ENCODE data around the gene EXOC3L4. TPM values are rescaled to one million over a fixed set of nuclear protein-coding genes. Genes with fewer than 3 reads are reported as not detected.
"Not testable (repeated sequence)": the region's sequence is repeated elsewhere in the genome, so short reads cannot be mapped to it uniquely, and the experiment has no call there.

EXOC3L4 gene
- polyA plus RNA-seq, 1 donor, result 0.80 TPM

DNA sequence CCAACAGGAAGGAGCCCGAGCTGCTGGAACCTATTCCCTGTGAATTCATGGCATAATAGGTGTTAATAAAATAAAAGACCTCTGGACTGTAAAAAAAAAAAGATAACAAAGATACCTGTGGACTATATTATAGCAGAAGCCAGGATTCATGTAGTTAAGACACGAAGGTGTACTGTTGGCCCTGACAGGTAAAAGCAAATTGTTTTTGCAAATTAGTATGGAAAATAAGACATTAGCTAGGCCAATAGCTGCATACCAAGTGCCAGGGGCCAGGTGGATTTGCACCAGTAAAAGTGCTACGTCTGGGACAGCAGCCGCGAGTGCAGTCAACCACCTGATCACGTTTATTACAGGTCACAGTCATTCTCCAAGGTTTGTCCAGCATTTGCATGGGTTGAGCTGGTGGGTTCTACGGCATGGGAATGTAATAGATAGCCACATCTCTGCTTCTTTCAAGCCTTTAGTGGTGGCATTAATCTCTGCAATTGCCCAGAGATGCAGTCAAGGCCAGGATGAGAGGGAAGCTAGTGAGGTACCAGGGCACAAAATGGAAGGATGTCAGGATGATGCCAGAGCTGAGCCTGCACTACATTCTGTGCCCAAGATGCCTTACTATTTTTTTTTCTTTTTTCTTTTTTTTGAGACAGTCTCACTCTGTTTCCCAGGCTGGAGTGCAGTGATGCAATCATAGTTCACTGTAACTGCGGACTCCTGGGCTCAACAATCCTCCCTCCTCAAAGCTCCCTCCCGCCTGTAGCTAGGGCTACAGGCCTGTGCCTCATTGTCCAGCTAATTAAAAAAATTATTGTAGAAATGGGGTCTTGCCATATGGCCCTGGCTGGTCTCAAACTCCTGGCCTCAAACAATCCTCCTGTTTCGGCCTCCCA lies 55.1 kb downstream of the EXOC3L4 start:
- no peak for DNase-seq (ENCODE audit: low read depth)

DNA sequence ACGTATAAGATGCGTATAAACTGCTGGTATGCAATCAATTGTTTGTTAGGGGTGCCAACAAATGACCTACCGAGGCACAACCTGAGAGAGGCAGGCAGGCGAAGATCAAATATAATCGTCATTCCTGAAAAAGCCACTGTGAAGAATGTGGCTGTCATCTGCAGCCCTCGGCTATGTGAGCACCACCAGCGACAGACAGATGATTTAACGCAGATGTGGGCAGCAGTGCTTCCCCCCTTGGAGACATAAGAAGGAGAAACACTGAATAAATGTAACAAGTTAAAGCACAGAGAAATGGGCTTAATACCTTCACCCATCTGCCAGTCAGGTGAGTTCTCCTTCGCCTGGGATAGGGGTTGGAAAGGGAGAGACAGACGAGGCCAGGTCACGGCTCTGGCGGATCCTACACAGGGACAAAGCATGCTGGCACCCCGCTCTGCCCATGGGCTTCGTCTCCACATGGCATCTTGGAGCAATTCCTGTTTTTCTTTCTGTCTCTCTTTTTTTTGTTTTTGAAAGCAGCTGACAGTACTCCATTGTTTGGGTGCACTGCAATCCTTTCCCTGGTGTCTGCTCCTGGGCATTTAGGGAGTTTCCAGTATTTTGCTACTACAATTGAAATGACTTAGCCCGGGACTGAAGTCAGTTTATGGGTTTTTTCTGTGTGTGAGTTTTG lies 56.9 kb downstream of the EXOC3L4 start:
- DNase-seq (ENCODE audit: low read depth), result no peak

DNA sequence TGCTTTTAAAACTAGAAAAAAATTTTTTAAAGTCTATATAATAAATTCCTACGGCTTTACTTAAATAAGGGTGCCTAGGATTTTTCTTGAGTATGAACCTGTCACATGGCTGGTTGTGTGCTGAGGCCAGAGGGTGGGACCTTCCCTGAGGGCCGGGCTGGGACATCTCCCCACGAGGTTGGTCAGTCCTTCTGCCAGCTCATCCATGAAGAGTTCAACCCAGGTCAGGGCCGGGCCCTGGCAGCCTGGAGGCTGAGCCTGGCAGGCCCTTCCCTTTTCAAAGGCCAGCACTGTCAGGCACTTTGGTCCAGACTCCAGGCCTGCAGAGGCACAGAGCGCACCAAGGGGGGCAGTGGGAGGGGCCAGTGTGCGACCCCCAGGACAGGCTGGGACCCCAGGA lies 60.5 kb downstream of the EXOC3L4 start:
- DNase-seq (ENCODE audit: low read depth), result no peak

DNA sequence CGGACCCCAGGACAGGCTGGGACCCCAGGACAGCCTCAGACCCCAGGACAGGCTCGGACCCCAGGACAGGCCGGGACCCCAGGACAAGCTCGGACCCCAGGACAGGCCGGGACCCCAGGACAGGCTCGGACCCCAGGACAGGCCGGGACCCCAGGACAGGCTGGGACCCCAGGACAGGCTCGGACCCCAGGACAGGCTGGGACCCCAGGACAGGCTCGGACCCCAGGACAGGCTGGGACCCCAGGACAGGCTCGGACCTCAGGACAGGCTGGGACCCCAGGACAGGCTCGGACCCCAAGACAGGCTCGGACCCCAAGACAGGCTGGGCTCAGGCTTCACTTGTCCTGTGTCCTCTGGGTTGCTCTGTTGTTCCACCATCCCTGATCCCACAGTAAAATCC lies 60.9 kb downstream of the EXOC3L4 start:
- not testable (repeated sequence) for DNase-seq (ENCODE audit: low read depth)

DNA sequence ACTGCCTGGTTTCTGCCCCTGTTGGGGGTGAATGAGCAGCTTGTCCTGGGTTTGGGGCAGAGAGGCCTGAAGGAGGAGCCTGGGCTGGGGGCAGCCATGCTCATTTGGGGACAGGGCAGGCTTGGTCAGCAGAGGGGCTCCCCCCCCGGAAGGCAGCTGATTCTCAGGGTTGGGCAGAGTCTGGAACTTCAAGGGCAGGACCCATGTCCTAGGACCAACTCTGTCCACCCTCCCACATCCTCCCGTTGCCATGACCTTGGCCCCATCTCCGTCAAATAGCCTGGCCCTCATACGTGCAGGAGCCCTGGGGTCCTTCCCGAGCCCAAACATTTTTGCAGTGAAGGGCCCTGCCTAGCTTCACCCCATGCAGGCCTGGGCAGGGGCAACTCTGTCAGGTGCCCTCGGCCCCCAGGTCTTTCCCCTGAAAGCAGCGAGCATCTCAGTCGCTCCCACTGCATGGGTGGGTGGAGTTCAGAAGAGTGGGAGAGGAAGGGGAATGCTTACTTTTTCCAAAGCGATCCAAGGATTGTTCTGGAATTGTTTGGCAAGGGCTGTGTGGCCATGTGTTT lies 61.4 kb downstream of the EXOC3L4 start:
- no peak for DNase-seq (ENCODE audit: low read depth)

DNA sequence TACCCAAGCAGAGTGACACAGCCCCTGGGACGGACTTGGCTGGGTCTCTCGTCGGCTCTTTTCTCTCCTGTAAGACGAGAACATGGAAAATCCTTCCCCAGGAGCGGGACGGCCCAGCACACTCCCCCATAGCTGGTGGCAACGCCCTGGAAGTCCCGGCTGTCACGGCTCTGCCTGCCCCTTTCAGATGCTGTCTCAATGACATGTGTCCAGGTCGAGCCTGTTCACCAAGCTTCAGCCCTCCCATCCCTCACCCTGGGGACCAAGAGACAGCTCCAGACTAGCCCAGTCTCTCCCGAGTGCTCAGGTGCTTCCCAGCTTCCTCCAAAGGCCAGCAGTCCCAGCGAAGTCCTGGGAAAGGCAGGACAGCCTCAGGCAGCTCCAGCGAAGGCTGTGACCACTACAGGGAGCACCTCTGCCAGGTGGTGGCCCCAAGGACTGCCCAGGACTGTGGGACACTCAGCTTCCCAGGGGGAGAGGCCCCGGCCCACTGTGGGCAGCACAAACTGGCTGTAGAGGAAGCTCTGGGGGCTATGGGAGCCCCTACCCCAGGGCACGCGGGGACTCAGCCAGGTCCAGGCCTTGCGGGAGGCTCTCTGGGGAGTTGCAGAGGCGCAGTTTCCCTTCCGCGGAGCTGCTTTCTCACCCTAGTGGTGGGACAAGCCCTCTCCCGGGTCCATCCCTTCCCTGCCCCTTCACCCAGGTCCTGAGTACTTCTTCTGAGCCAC lies 62.3 kb downstream of the EXOC3L4 start:
- no peak for DNase-seq (ENCODE audit: low read depth)

DNA sequence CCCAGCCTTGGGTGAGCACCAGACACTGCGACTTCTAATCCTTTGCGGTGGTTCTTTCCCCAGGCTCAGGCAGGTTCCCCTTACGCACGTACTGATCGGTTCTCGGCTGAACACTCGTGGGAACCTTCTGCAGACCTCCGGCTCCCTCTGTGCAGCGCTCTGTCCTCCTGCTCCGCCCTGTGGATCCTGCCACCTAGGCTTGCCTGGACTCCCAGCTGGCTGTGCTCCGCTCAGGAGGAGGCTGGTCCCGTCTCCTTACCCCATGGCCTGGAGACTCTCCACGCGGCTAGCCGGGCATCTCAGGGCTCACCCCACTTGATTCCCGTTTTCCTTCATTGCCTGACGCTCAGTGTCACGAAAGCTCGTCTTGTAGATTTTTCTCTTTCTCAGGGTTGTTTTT lies 63.4 kb downstream of the EXOC3L4 start:
- no peak for DNase-seq (ENCODE audit: low read depth)

DNA sequence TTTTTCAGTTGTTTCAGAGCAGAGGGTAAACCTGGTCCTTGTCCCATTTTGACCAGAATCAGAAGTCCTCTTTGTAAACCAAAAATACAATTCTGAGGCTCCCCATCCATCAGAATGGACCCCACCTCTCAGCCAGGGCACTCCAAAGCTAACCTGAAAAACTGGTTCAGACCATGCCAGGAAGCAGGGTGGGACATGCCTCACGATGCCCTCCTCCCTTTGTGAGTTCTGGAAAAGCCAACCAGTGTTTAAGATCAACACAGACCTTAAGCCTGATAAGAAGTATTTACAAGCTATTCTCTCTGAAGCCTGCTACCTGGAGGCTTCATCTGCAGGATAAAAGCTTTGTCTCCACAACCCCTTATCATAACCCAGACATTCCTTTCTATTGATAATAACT lies 64.2 kb downstream of the EXOC3L4 start:
- DNase-seq (ENCODE audit: low read depth), result no peak

Other genes with a start within 250 kb of the EXOC3L4 start
- 0.16 TPM for gene AMN, start 172.1 kb upstream of the EXOC3L4 start, polyA plus RNA-seq (ENCODE audit: insufficient read length)
- gene CDC42BPB, start 37.2 kb upstream of the EXOC3L4 start, polyA plus RNA-seq (ENCODE audit: insufficient read length), result 50.8 TPM
- gene LBHD2, start 10.5 kb upstream of the EXOC3L4 start, polyA plus RNA-seq (ENCODE audit: insufficient read length), result not detected
- 39.8 TPM for gene TNFAIP2, start 28.7 kb downstream of the EXOC3L4 start, polyA plus RNA-seq (ENCODE audit: insufficient read length)
- gene EIF5, start 239.5 kb downstream of the EXOC3L4 start, polyA plus RNA-seq (ENCODE audit: insufficient read length), result 205 TPM